GM06990 (cell line): ENCODE measurements around the gene KIF1B.

Source experiments
- DNase-seq: peaks from one replicate; pipeline ENCODE4 v3.0.0-alpha.2; 2011; ENCODE audit not compliant: insufficient read length; ENCODE audit errors: extremely low read depth
- H3K27me3 ChIP-seq: replicated peaks from 2 replicates; pipeline ENCODE4 v1.6.0; 2011; ENCODE audit warnings: low read length; ENCODE audit not compliant: control insufficient read depth, insufficient read depth
- H3K36me3 ChIP-seq: 2 replicates; pipeline ENCODE4 v1.5.1; 2011; ENCODE audit warnings: low read length; ENCODE audit not compliant: control insufficient read depth, insufficient read depth
- H3K4me3 ChIP-seq: replicated peaks from 2 replicates; pipeline ENCODE4 v1.5.1; 2011; ENCODE audit warnings: low read depth, mild to moderate bottlenecking, control low read depth, low read length
- TF ChIP-seq, protein P1 (sequence below): IDR thresholded peaks from 2 replicates; pipeline ENCODE4 v1.5.1; 2011; ENCODE audit warnings: low read length, control low read depth, mild to moderate bottlenecking, inconsistent platforms; ENCODE audit not compliant: insufficient read depth, poor library complexity, severe bottlenecking

The KIF1B gene

GRCh38 chr1:10171105-10171767 is 39.1 kb upstream of the KIF1B start:
- no peak for DNase-seq
- Histone ChIP-seq H3K4me3 (no peak overlapping the region), H3K27me3 (no peaks in the 10 kb centered on the region), H3K36me3 (peaks cover 11% of the 10 kb centered on the region)
- TF ChIP-seq, protein P1, sequence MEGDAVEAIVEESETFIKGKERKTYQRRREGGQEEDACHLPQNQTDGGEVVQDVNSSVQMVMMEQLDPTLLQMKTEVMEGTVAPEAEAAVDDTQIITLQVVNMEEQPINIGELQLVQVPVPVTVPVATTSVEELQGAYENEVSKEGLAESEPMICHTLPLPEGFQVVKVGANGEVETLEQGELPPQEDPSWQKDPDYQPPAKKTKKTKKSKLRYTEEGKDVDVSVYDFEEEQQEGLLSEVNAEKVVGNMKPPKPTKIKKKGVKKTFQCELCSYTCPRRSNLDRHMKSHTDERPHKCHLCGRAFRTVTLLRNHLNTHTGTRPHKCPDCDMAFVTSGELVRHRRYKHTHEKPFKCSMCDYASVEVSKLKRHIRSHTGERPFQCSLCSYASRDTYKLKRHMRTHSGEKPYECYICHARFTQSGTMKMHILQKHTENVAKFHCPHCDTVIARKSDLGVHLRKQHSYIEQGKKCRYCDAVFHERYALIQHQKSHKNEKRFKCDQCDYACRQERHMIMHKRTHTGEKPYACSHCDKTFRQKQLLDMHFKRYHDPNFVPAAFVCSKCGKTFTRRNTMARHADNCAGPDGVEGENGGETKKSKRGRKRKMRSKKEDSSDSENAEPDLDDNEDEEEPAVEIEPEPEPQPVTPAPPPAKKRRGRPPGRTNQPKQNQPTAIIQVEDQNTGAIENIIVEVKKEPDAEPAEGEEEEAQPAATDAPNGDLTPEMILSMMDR: no peak

- Histone ChIP-seq H3K27me3 (no peaks in the 10 kb centered on the region), H3K36me3 (peaks cover 10% of the 10 kb centered on the region), H3K4me3 (no peak overlapping the region)
- TF ChIP-seq, protein P1: no peak
- no peak for DNase-seq
Measured at GRCh38 chr1:10171995-10172669, 38.2 kb upstream of the KIF1B start.

DNA sequence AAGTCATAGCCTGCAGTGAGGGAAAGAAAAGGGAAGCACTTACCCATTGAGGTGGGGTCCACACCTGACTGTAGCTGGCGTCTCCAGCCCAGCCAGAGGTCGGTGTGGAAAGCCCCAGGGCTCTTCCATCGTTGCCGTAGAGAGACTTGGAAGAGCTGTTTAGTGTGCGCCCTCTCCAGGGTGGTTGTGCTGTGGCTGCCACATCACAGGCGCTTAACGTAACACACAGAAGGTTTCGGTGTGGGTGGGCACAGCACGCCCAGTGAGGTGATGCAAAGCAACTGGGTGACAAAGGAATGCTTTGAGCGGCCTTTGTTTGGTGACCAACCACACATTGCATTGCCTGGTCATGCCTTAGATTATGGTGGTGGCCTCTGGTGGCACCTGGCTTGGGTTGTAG is 36.8 kb upstream of the KIF1B start:
- DNase-seq: peak; percentile 68

DNA sequence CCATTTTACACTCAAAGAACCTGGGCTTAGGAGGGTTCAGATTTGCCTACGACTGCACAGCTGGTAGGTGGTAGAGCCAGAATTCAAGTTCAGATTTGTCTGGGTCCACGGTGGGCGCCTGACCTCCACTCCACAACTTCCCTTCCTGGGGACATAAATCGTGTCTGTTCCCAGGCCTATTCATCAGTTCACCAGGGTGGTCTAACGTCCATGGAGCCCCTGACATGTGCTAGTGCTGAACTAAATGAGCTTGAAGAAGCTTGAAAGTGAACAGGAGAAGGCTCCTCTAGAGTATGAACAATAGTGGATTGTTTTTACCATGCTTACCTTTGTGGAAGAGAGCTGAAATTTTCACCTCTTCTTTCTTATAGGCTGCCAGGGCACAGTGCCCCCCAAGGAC is 32.5 kb upstream of the KIF1B start:
- Histone ChIP-seq H3K27me3 (no peaks in the 10 kb centered on the region), H3K4me3 (no peak overlapping the region), H3K36me3 (peaks cover 7% of the 10 kb centered on the region)
- TF ChIP-seq, protein P1: no peak
- no peak for DNase-seq

More for the DNA sequence above, 36.8 kb upstream of the KIF1B start:
- no peaks in the 10 kb centered on the region for H3K27me3 ChIP-seq
- TF ChIP-seq, protein P1: peak; percentile 3
- H3K4me3 ChIP-seq: no peak overlapping the region
- H3K36me3 ChIP-seq: peaks cover 6% of the 10 kb centered on the region

DNA sequence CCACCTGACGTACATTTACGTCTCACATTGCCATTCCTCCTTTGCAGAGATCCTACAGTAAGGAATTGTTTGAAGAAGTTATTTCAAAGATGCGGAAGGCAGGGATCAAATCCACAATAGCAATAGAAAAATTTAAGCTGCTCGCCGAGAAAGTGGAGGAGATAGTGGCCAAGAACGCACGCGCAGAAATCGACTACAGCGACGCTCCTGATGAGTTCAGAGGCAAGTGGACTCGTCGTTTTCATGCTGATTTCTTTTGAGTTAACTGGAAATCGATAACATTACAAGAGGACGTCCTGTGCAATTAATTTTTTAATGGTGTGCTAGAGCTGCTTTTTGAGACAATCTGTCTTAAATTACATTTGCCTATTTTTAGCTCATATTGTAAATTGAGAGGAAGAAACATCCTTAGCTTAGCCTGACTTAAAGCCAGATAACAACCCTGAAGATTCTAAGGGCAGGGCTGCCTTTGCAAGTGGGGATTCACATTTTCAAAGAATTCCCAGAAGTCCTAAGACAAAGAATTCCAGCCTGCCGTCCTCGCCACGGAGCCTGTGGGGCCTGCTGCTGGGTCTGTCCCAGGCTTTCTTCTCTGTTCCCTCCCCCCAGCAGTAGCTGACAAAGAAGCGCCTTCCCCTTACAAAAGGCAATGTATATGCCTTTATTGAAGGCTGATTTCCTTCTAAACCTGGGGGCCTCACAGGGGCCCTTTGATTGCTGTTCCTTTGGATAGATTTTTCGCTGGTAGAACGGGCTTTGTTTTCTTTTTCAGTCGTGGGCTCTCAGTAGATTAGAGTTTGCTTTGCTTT is 31.6 kb upstream of the KIF1B start:
- Histone ChIP-seq H3K36me3 (peaks cover 7% of the 10 kb centered on the region), H3K4me3 (no peak overlapping the region), H3K27me3 (no peaks in the 10 kb centered on the region)
- DNase-seq: no peak
- TF ChIP-seq, protein P1: no peak
